HG03442 (cell line): ENCODE results near the gene TRAF2.

Experiments
- ATAC-seq: cut with Tn5 transposase; IDR thresholded peaks from one replicate; pipeline ENCODE4 v1.9.1; 2021; ENCODE audit warnings: mild to moderate bottlenecking, moderate library complexity; ENCODE audit not compliant: unreplicated experiment

Gene TRAF2

GRCh38 chr9:136935651-136936050 lies 49.3 kb downstream of the TRAF2 start:
- no peak for ATAC-seq

- ATAC-seq = no peak
Measured at GRCh38 chr9:136936645-136937170, 50.4 kb downstream of the TRAF2 start.

- no peak for ATAC-seq
Measured at GRCh38 chr9:136937186-136938001, 51.1 kb downstream of the TRAF2 start.

GRCh38 chr9:136939431-136939995 lies 53.2 kb downstream of the TRAF2 start:
- ATAC-seq = no peak

- ATAC-seq = no peak
Measured at GRCh38 chr9:136939996-136940525, 53.7 kb downstream of the TRAF2 start.

GRCh38 chr9:136940526-136941230 lies 54.4 kb downstream of the TRAF2 start:
- ATAC-seq = no peak

GRCh38 chr9:136941231-136942111 lies 55.2 kb downstream of the TRAF2 start:
- ATAC-seq = no peak

GRCh38 chr9:136942112-136942880 lies 56.0 kb downstream of the TRAF2 start:
- ATAC-seq = no peak

GRCh38 chr9:136942881-136943230 lies 56.5 kb downstream of the TRAF2 start:
- no peak for ATAC-seq

- peak; percentile 11 for ATAC-seq
Measured at GRCh38 chr9:136943291-136944211, 57.2 kb downstream of the TRAF2 start.

GRCh38 chr9:136944212-136944518 lies 57.8 kb downstream of the TRAF2 start:
- ATAC-seq = no peak

GRCh38 chr9:136944519-136945332 lies 58.4 kb downstream of the TRAF2 start, which contains the start of the genes C8G and FBXW5:
C8G (plus strand) TSS chr9:136945243; CDS start chr9:136945321, 78 bp downstream.
FBXW5 (minus strand) TSS chr9:136944738; CDS start chr9:136944083, 655 bp downstream.
- ATAC-seq = peak; percentile 79

- no peak for ATAC-seq
Measured at GRCh38 chr9:136945333-136946227, 59.3 kb downstream of the TRAF2 start.

- ATAC-seq = no peak
Measured at GRCh38 chr9:136946228-136947027, 60.1 kb downstream of the TRAF2 start.

- ATAC-seq = no peak
Measured at GRCh38 chr9:136947028-136947891, 60.9 kb downstream of the TRAF2 start.
